ENCODE results near the gene DFFB.

Gene DFFB

DNA sequence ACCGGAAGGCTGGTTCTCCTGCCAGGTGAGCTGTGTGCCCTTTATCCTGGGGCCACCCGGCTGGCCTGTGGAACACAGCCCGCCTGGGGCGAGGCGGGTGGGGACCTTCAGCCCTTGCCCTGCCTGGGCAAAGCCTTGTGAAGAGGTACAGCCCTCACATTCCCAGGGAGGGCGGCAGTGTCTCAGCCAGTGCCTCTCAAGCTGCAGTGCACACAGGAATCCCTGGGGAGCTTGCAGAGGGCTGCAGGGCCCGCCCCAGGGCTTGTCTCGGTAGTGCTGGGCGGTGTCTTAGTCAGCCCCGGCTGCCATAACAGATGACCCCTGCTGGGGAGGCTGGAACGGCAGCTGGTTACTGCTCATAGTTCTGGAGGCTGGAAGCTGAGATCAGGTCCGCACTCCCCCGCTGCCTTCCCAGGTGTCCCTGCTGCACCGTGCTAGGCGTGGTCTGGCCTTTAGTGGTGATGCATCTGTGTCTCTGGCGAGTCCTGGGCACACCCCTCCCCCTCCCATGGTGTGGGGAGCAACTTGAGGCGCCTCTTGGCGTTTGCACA is 12.6 kb downstream of the DFFB start:
- no peak overlapping the region for H3K4me3 ChIP-seq (ENCODE audit: low read depth, low read length)

DNA sequence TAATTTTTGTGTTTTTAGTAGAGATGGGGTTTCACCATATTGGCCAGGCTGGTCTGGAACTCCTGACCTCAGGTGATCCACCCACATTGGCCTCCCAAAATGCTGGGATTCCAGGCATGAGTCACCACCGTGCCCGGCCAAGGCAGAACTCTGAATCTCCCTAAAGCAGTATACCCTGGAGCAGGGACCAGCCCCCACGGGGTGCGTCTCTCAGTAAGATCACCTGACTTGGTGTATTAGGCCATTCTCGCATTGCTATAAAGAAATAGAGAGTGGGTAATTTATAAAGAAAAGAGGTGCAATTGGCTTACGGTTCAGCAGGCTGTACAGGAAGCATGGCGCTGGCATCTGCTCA is 14.2 kb downstream of the DFFB start:
- no peak overlapping the region for H3K4me3 ChIP-seq (ENCODE audit: low read depth, low read length)

DNA sequence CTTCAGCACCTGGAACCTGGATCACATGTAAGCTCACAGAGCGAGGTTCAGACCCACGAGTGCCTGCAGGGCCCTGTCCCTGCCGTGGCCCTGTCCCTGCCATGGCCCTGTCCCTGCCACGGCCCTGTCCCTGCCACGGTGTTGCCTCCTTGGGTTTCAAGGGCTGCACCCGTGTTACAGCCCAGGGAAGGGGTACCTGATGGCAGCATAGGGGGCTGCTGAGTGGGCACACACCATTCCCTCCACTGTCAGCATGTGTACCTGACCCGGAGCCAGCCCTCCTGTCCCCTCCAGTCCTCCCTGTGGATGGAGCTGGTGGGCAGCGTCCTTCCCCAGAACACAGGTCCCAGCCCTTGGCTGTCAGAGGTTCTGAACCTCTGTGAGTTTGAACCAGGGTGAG is 15.3 kb downstream of the DFFB start:
- H3K4me3 ChIP-seq (ENCODE audit: low read depth, low read length): no peak overlapping the region

DNA sequence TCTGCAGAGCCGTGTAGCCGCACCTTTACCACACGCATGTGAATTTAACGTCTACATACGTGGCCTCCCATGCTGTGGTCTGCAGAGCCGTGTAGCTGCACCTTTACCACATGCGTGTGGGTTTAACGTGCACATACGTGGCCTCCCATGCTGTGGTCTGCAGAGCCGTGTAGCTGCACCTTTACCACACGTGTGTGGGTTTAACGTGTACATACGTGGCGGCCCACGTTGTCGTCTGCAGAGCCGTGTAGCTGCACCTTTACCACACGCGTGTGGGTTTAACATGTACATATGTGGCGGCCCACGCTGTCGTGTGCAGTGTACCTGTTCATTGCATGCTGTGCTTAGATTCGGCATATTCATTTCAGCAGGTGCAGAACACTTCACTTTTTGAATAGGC is 17.5 kb downstream of the DFFB start:
- H3K4me3 ChIP-seq (ENCODE audit: low read depth, low read length): no peak overlapping the region

DNA sequence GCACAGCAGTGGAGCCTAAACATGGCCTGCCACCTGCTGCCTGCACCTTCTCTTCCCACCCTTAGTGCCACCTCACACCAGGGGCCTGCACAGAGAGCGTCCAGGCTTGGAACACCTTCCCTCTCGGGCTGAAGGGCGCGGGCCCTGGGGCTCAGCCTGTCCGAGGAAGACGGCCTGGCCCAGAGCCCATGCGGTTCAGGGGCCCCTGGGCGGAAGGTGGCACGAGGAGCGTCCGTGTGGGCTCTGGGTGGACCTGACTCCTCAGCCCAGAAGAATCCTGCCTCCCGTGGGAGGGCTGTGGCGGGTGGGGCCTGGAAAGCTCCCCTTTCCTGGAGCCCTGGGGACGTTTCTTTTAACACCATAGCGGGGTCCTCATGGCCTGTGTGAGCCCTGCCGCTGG is 19.4 kb downstream of the DFFB start:
- H3K4me3 ChIP-seq (ENCODE audit: low read depth, low read length): no peak overlapping the region

DNA sequence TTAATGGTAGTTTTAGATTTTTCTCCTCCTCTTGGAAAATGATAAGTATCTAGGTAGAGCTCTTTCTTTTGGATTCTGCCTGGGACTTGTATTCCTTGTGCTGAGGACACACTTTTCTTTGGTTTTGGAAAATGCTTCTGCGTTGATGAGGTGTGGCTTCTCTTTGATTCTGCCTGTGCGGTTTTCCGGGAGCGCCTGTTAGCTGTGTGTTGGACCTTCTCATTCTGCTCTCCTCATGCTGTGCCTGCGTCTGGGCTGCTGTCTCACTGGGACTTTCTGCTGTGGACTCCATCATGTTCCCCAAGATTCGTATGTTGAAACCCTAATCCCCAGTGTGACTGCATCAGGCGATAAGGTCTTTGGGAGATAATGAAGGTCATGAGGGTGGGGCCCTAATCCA is 21.8 kb downstream of the DFFB start:
- no peak overlapping the region for H3K4me3 ChIP-seq (ENCODE audit: low read depth, low read length)

DNA sequence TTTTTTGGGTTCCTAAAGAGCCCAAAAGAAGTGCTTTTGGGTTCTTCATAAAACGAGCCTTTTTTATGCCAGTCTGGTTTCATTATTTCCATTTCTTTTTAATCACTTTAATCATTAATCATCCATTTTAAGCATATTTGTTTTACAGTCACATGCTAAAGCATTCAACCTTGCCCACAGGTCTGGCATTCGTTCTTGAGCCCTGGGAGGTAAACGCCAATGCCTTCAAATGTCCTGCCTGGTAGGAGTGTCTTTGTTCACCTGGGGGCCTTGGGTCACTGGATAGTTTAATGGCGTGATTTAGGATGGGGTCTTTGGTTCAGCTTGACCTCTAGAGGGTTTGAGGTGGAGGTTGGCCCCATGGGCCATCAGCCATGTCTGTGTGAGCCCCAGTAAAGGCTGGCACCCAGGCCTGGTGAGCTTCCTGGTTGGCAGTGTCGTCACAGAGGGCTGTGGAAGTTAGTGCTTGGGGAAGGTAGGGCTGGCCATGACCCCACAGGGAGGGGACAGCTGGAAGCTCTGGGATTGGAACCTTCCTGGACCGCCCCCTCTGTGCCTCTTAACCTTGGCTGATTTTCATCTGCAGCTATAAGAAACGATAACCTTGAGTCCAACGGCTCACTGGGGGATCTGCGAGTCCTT is 22.6 kb downstream of the DFFB start:
- H3K4me3 ChIP-seq (ENCODE audit: low read depth, low read length): no peak overlapping the region

DNA sequence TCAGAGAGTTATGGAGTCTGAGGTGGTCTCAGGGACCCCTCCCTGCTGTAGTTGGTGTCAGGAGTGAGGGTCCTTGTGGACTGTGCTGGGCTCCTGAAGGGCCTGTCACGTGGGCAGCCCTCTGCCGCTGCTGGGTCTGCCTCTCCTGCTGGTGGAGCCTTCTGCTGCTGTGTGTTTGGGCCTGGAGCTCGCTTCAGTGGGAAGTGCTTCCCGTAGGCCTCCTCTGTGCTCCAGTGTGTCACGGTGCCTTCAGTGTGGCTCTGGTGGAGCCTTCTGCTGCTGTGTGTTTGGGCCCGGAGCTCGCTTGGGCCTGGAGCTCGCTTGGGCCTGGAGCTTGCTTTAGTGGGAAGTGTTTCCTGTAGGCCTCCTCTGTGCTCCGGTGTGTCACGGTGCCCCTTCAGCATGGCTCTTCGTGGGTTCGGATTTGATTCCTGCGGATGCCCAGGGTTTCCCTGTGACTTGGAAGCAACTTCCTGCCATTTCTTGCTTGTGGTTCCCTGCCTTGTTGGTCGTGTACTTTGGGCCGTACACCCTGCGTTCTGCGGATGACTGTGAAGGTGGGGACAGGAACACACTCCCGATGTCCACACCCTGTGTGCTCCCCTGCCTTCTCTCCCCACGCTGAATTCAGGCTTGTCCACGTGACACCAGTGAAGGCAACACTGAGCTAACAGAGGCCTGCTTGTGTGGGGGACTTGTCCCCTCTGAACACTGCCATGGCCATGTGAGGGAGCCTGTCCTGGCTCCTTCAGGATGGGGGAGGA is 23.3 kb downstream of the DFFB start:
- H3K4me3 ChIP-seq (ENCODE audit: low read depth, low read length): no peak overlapping the region

DNA sequence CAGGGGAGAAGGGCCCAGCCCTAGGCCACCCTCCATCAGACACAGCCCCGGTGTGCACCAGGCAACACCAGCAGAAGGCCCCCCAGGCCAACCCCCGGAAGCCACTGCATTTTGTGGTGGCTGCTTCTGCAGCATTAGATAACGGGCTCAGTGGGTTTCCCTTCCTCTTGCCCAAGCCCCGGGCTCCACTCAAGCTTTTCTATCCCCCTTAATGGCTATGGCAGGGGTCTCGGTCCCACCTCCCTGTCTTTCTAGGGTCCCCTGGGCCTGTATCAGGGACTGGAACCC is 23.9 kb downstream of the DFFB start:
- H3K4me3 ChIP-seq (ENCODE audit: low read depth, low read length): no peak overlapping the region

DNA sequence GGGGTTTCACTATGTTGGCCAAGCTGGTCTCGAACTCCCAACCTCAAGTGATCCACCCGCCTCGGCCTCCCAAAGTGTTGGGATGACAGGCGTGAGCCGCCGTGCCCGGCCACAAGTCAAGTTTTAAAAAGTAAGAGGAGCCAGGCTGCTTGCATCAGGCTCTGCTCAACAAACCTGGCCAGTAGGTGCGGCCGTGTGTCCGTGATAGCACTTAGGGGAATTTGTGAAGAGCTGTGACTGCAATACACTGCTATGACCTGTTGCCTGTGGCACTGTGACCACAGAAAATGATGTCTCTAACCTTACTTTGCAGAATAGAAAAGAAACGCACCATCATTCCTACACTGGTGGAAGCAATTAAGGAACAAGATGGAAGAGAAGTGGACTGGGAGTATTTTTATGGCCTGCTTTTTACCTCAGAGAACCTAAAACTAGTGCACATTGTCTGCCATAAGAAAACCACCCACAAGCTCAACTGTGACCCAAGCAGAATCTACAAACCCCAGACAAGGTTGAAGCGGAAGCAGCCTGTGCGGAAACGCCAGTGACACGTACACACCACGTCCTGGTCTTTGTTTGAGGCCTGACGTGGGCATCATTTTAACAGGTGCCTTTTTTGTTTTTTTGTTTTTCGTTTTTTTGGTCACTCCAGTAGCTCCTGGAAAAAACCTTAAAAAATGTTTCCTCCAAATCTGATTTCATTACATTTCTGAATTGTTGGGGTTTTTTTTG is 26.1 kb downstream of the DFFB start:
- H3K4me3 ChIP-seq (ENCODE audit: low read depth, low read length): no peak overlapping the region

DNA sequence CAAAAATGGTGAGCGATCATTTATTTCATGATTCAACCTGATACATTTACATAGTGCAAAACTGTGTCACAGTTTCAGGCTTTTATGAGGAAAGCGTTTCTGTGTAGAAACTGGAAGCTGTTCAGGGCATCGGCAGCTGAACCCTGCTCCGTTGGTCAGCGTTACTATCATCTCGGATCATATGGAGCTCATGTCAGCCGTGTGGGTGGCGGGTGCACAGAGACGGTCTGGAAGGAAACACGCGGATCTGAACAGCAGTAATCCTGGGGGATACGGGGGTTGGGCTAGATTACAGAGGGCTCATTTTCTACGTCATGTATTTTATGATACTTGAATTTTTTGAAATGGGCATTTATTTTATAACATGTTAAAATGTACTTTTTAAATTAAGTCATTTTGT is 27.7 kb downstream of the DFFB start:
- H3K4me3 ChIP-seq (ENCODE audit: low read depth, low read length): no peak overlapping the region

DNA sequence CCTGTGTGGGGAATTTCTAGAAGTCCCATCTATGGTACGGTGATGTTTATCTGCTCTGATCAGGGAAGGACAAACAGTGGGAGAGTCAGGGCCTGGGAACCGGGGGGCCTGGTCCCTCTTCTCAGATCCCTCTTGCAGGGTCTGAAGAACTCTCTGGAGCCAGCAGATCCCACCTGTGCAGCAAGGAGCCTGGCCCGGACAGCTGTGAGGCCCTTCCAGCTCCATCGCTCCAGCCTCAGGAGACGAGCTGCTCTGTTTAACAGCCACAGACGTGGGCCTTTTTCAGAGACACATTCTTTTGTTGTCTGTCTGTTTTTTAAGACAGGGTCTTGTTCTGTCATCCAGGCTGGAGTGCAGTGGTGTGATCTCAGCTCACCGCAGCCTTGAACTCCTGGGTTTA is 28.3 kb downstream of the DFFB start:
- no peak overlapping the region for H3K4me3 ChIP-seq (ENCODE audit: low read depth, low read length)

DNA sequence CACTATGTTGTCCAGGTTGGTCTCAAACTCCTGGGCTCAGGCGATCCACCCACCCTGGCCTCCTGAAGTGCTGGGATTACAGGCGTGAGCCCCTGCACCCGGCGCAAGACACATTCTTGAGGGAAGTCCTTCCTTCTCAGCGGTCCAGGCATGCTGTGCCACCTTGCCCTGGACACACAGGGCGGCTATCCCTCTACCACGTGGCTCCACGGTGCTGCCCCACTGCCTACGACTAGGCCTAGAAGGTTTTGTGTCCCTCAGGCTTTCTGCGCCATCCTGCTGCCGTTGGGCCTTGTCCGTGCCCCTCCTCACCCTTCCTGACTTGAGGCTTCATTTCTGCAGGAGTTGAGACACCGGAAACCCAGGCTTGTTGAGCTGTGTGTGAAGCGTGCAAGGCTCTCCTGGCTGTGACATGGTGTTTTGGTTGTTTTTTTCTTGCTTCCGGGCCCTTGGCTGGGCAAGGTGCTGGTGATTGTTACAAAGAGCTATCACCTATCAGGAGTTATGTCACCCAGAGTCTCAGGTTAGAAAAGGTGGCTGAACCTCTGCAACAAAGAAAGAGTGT is 28.9 kb downstream of the DFFB start:
- H3K4me3 ChIP-seq (ENCODE audit: low read depth, low read length): no peak overlapping the region

DNA sequence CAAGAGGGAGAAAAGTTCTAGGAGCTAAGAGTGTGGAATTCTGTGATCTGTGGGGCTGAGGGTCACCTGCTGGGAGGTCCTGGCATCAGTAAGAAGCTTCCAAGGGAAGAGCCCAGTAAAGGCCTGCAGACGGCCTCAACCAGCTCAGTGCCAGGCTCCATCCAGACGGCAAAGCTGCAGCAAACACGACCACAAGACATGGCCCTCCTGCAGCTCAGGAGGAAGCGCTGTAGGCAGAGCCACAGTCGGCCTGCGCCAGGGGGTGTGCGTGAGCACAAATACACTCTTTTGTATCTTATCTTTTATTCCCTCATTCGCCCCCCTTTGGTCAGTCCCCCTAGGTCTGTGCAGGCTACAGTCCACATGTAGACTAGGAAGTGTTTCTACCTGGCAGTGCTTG is 29.4 kb downstream of the DFFB start:
- H3K4me3 ChIP-seq (ENCODE audit: low read depth, low read length): no peak overlapping the region

DNA sequence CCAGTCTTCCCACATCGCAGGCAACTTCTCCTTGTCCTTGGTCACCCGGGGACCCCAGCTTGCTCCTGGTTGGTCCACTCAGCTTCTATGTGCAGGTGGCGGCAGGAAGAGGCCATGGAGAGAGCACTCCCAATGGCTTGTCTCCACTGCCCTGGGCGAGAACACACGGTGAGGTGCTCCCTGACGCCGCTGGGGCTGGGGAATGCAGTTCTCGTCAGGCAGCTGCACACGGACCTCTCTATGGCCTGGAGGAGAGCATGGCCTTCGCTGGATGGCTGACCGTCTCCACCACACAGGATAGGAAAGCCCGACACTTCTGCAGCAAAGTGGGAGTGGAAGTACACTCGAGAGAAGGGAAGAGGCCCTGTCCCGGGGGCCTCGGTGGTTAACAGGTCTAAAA is 31.0 kb downstream of the DFFB start:
- no peak overlapping the region for H3K4me3 ChIP-seq (ENCODE audit: low read depth, low read length)

DNA sequence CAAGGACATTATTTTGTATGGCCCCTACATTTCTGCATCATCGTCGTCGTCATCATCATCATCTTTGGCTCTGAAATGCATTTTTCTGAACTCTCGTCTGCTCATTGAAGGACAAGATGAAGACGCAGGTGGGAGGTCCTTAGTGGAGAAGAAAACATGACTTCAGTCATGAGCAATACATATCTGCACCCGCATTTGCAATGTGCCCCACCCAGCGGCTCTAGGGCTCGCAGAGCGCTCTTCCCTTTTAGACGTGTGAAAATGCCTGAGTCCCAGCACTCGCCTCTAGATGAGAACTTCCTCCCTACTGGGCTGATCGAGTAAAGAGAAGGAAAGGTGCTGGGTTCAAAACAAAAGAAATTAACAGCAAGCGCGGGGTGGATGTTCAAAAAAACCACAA is 32.7 kb downstream of the DFFB start:
- H3K4me3 ChIP-seq (ENCODE audit: low read depth, low read length): no peak overlapping the region

DNA sequence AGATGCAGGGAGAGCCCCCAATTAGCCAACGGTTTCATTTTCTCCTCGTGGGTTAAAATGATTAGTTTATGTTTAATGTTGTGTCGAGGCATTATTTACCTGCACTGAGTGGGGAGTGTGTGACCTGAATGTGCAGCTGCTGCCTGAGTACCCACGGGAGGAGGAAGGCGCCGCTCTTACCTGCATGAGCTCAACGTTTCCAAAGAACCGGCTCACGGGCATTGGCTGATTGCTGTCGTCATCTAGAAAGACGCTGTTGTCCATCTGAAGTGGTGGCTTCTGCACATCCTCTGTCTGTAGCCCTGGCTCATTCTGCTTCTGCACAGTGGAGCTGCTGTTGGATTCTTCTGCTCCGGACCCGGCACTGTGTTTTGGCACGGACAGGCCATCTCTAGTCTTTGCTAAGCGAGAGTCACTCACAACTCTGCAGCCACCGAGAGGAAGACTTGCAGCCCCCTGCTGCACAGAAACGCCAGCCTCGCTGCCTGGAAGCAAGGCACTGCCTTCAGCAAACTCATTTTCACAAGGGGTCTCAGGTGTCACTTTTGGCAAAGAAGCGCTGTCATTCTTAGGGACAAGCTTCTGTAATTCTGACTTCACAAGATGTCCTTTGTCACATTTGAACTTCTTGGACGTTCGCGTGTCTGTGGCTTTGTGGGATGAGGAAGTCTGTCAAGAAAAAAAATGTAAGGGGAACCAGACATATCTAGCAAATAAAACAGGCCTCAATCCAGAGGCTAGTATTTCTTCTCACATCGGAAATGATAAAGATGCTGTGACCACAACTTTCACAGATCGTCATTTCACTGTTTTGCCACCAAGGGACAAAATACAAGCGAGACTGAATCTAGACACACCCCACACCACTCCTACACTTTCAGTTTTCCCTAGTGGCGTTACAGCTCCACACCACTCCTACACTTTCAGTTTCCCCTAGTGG is 33.4 kb downstream of the DFFB start:
- no peak overlapping the region for H3K4me3 ChIP-seq (ENCODE audit: low read depth, low read length)

DNA sequence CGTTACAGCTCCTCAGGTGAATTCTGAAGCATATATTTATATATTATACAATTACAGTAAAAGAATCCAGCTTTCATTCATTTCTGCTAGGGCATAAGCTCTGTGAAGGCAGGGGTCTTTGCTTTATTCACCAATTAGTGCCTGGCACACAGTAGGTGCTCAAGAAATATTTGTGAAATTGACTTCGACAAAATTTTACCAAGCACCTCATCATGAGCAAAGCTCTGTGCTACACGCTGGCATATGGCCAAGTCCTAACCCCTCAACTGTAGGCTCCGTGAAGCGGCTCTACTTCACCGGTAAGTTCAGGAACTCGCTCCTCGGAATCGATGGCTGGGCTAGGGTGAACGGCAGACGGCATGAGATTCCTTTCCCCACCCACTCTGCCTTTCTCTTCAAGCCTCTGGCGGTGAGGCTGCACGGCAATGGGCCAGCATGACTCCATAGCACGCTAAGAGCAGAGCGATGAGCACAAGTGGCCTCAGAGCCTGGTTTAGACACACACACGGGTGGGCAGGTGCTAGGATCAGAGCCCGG is 34.1 kb downstream of the DFFB start:
- H3K4me3 ChIP-seq (ENCODE audit: low read depth, low read length): no peak overlapping the region

DNA sequence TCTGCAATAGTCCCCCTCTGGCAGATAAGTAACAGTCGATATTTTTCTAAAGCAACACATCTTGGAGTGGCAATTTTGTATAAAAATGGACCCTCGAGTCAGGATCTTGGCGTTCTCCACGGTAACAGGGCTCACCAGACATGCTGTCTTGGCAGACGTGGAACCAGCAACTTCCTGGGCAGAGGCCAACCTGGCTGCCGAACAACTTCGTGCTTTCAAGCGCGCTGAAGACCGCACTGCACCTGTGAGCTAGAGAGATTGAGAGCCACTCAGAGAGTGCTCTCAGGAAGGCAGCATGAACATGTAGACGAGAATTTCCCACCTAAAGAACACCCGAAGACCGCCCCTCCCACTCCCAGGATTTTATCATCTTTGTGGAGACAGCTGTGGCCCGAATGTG is 35.5 kb downstream of the DFFB start:
- no peak overlapping the region for H3K4me3 ChIP-seq (ENCODE audit: low read depth, low read length)

DNA sequence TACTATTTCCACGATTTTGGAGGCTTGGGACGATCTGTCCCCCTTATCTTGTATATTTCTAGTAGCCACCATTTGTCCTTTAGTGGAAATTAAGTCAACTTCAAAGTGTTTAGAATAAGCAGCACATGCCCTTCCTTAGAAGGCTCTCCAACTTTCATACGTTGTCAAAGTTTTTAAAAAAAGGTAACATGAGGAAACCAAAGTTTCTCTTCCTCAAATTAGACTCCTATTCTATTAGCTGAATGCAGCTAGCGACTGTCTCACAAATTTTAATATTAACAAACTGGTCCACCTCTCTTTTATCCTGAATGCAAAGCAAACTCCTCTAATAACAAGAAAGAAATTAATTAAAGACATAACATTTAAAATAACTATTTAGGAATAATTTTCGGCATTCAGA is 35.9 kb downstream of the DFFB start:
- H3K4me3 ChIP-seq (ENCODE audit: low read depth, low read length): no peak overlapping the region

Data from iPS-11a (cell line).